Measurements from ENCODE around the gene OR51B4. TPM values are rescaled to one million over a fixed set of nuclear protein-coding genes. Genes with fewer than 3 reads are reported as not detected.
"Not testable (repeated sequence)": the region's sequence is repeated elsewhere in the genome, so short reads cannot be mapped to it uniquely, and the experiment has no call there.

The OR51B4 gene
- polyA plus RNA-seq, 12 donors: 0.33 TPM; not detected in 11

DNA sequence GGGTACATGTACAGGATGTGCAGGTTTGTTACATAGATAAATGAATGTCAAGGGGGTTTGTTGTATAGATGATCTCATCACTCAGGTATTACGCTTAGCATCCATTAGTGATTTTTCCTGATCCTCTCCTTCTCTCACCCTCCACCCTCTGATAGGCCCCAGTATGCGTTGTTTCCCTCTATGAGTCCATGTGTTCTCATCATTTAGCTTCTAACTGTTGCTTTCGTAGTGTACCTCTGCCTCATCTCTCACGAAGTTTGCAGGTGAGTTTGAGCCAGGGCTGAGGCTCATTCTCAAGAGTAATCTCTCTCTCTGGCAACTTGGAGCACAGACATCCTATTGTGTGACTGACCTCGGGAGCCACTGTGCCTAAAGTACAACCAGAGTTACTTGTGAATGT is 27.4 kb downstream of the OR51B4 start:
- no peak for DNase-seq

DNA sequence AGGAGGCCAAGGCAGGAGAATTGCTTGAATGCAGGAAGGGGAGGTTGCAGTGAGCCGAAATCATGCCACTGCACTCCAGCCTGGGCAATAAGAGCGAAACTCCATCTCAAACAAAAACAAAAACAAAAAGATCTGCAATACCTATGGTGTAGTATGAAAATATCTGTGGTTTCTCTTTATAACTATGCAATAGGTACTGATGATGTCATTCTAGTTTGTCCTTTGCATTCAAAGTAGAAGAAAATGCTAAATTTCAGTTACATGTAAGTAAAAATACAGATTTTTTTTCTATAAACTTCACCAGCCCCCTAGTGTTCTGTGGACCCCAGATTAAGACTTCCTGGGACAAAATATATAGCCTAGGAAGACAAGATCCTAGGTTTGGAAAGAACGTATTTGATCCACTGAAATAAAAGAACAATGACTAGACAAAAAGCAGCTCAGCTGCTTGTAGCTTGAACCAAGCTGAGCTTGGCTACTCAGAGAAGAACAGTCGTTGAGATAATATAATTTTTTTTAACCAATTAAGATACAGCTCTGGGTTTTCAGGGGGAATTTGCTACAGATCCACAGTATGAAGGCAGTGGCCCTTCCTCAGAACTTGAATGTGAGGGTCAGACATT is 29.2 kb downstream of the OR51B4 start:
- DNase-seq: no peak

DNA sequence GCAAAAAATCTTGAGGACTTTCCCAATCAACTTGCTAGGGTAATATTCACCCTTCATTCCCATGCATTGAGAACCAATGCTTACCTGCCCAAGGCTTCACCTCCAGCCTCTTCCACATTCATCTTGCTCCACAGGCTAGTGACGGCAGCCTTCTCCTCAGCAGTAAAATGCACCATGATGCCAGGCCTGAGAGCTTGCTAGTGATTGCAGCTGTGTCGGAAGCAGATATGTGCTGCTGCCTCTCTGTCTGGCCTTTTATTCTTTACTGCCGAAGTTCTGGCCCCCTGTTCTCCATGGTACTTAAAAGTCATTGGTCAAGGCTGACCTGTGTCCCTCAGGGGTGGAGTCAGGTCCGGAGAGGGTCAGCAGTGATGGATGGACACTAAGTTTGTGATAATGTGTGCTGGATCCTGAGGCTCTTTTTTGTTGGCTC is 32.0 kb downstream of the OR51B4 start, which contains the start of gene HBE1:
Gene HBE1, minus strand, starts transcription at position 231 of the 433 bp plus-strand sequence. Its CDS starts 55 bp downstream, at position 176.
- DNase-seq: no peak

DNA sequence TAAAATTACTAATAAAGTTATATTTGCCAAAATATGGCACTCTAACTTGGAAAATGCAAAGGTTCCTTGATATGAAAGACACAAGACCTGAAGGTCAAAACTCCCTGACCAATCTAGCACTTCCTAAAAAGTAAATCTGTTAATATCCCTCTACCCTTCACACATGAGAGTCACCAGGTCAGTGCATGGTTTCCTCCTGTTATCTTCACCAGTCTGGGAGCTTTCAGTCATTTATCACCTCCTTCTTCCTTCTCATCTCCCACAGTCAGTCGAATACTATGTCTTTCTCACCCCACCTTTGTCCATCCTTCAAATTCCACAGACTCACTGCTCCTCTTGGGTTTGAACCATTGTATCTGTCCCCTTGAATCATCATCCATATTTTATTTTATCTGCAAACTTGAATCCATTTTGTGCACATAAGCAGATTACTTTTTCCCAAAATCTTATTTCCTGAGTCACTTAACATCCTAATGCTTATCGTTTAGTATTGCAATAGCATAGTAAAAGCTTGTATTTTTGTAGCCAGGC is 34.6 kb downstream of the OR51B4 start:
- no peak for DNase-seq

DNA sequence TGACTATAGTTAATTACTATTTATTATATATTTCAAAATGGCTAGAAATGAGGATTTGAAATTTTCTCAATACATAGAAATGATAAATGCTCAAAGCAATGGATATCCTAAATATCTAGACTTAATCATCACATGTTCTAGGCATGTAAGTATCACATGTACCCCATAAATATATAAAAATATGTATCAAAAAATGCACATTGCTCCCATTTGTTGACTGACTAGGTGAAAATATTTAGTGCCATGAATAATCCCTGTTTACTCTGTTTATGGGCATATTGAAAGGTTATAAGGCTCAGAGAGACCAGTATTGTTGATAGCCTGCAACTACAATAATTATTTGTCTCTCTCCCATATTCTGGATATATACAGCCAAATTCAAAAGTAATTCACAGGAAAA is 35.1 kb downstream of the OR51B4 start:
- DNase-seq: no peak

DNA sequence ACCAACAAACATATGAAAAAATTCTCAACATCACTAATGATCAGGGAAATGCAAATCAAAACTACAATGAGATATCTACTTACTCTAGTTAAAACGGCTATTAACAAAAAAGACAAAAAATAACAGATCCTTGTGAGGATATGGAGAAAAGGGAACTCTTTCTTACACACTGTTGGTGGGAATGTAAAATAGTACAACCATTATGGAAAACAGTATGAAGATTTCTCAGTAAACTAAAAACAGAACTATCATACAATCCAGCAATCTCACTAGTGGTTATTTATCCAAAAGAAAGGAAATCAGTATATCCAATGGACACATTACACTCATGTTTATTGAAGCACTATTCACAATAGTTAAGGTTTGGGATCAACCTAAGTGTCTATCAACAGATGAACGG is 35.9 kb downstream of the OR51B4 start:
- DNase-seq: no peak

DNA sequence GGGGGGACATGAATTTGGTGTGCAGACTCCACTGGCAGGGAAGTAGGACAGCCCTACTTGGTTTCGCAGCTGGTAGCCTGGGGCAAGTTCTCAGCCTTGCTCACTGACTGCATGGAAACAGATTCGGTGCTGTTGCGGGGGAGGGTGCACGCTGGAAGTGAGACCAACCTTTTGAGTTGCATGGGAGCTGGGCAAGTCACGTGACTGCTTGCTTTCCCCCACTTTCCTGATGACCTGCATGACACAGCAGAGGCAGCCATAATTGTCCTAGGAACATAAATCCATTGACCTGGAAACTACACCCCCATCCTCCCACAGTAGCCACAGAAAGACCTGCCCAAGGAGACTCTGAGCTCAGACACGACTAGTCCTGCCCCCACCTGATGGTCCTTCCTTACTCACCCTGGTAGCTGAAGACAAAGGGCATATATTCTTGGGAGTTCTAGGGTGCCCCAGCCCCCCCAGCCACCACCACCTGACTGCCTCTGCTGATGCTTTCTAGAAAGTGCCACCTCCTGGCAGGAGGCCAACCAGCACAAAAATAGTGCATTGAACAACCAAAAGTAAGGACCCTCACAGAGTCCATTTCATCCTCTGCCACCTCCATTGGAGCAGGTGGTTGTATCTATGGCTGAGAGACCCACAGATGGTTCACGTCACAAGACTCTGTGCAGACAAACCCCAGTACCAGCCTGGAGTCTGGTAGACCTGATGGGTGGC is 43.0 kb downstream of the OR51B4 start:
- DNase-seq: no peak

DNA sequence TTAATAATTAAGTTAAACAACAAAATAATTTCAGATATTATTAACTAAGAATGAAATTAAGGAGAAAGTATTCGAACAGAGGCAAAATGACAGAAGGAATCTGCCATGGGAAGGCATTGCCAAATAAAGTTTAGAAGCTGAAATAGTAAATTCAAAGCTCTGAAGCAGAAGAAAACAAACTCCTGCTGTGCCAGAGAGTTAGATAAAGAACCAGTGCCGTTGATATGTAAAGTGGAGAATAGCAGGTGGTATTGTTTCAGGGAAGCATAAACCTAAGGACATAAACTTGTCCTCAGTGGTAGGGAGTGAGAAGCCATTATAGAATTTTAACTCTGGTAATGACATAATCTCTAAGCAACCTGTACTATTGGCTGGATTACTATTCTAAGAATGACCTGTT is 44.5 kb downstream of the OR51B4 start:
- no peak for DNase-seq

DNA sequence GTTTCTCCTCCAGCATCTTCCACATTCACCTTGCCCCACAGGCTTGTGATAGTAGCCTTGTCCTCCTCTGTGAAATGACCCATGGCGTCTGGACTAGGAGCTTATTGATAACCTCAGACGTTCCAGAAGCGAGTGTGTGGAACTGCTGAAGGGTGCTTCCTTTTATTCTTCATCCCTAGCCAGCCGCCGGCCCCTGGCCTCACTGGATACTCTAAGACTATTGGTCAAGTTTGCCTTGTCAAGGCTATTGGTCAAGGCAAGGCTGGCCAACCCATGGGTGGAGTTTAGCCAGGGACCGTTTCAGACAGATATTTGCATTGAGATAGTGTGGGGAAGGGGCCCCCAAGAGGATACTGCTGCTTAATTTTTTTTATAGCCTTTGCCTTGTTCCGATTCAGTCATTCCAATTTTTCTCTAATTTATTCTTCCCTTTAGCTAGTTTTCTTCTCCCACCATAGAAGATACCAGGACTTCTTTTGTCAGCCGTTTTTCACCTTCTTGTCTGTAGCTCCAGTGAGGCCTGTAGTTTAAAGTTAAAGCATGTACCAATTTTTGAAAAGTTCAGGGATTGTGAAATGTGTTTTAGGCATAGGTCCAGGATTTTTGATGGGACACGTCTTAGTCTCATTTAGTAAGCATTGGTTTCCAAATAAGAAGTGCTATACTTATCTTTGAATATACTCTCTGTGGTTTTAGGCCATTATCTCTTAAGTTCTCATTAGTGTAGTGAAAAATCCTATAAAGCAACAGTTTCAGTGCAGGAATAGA is 46.9 kb downstream of the OR51B4 start, which contains the start of gene HBG2:
Gene HBG2, minus strand, starts transcription at position 136 of the 768 bp plus-strand sequence. Its CDS starts 53 bp downstream, at position 83.
- not testable (repeated sequence) for DNase-seq

DNA sequence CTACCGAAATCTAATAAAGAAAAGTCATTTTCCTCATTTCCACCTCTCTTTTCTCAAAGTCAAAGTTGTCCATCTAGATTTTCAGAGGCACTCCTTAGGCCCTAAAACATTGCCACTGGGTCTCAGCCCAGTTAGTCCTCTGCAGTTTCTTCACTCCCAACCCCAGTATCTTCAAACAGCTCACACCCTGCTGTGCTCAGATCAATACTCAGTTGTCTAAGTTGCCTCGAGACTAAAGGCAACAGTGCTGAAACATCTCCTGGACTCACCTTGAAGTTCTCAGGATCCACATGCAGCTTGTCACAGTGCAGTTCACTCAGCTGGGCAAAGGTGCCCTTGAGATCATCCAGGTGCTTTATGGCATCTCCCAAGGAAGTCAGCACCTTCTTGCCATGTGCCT is 47.7 kb downstream of the OR51B4 start:
- DNase-seq: not testable (repeated sequence)

DNA sequence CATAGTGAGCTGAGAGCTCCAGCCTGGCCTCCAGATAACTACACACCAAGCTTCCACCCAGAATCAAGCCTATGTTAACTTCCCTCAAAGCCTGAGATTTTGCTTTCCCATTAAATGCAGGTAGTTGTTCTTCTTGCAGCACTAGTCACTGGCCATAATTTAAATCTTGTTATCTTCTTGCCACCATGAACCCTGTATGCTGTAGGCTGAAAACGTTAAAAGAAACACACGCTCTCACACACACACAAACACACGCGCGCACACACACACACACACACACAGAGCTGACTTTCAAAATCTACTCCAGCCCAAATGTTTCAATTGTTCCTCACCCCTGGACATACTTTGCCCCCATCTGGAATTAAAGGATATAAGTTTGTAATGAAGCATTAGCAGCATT is 48.3 kb downstream of the OR51B4 start:
- DNase-seq: not testable (repeated sequence)

DNA sequence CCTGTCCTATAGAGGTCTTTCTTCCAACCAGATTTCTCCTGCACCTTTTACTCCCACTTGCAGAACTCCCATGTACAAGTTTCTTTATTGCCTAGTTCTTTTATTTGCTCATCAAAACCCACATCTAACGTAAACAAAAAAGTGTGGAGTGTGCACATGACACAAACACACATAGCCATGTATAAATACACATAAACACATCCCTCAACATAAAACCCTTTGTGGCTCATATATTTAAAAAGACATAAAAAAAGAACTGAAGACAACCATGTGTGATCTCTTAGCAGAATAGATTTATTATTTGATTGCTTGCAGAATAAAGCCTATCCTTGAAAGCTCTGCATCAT is 48.9 kb downstream of the OR51B4 start:
- DNase-seq: no peak

DNA sequence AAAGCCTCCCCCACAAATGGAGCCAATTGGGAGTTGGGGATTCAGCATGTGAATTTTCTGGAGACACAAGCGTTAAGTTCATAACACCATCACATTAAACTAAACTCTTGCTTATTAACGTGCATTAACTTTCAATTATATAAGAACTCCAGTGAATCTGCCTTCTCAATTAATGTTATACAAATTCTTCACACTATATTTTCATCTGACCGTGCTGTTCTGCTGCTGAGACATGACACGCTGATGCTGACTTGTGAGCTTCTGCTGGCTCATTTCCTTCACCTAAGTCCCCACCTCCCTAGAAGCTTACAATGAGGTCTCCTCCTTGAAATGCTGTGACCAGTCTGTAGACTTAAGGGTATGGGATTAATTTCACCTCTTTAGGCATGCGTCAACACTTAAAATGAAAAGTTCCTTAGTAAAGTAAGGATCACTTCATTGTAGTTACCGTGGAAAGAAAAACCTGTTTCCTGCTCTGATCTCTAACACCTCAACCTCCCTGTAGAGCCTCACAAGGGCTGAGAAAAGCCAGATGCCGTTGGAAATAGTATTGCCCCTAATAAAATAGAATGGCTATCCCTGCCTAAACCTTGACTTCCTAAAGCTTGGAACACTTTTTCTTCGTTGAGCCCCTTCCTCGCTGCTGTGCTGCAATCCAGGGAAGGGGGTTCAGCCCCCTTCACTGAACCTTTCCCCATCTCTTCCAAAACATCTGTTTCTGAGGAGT is 49.4 kb downstream of the OR51B4 start:
- no peak for DNase-seq

DNA sequence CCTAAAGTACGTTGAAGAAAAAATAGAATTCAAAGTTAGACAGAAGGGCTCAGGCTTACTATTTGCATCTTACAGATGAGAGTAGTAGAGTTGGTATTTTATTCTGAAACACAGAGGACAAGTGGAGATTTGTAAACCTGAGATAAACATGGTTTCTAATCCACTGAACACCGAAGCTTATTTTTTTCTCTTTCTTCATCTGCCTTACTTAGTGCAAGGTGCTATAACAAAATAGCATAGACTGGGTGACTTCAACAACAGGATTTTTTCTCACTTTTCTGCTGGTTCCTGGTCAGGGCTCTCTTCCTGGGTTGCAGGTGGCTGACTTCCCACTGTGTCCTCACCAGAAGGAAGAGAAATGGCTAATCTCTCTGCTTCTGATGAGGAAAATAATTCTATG is 50.0 kb downstream of the OR51B4 start:
- no peak for DNase-seq

Other genes starting within 250 kb of the OR51B4 start
- gene OR52E2, start 242.3 kb downstream of the OR51B4 start, polyA plus RNA-seq (ENCODE audit: insufficient read length in 12 of 12): not detected
- gene OR52E1, start 232.4 kb downstream of the OR51B4 start, polyA plus RNA-seq (ENCODE audit: insufficient read length in 12 of 12): not detected
- not detected for gene OR52A5, start 163.6 kb downstream of the OR51B4 start, polyA plus RNA-seq (ENCODE audit: insufficient read length in 12 of 12)
- under 1 TPM in 6 of 12 donors, not detected in 6; 0.01 to 0.03 (median 0.02) TPM for gene OR52A1, start 147.2 kb downstream of the OR51B4 start, polyA plus RNA-seq (ENCODE audit: insufficient read length in 12 of 12)
- not detected for gene OR51V1, start 101.3 kb downstream of the OR51B4 start, polyA plus RNA-seq (ENCODE audit: insufficient read length in 12 of 12)
- gene HBB, start 74.9 kb downstream of the OR51B4 start, polyA plus RNA-seq (ENCODE audit: insufficient read length in 12 of 12): 1,000 to 10,000 TPM in 2 of 12 donors, 100 to 1,000 TPM in 9, not detected in 1; 100 to 1,375 (median 373) TPM
- under 1 TPM in 7 of 12 donors, not detected in 5; 0.25 to 0.80 (median 0.38) TPM for gene HBD, start 67.5 kb downstream of the OR51B4 start, polyA plus RNA-seq (ENCODE audit: insufficient read length in 12 of 12)
- gene HBG1, start 52.1 kb downstream of the OR51B4 start, polyA plus RNA-seq (ENCODE audit: insufficient read length in 12 of 12): 1,000 to 10,000 TPM in 2 of 12 donors, 100 to 1,000 TPM in 3, 10 to 100 TPM in 2, 1 to 10 TPM in 4, not detected in 1; 4.2 to 8,722 (median 70.4) TPM
- over 10,000 TPM in 2 of 12 donors, 1,000 to 10,000 TPM in 9, 100 to 1,000 TPM in 1; 964 to 18,217 (median 4,493) TPM for gene HBG2, start 47.2 kb downstream of the OR51B4 start, polyA plus RNA-seq (ENCODE audit: insufficient read length in 12 of 12)
- 10 to 100 TPM in 7 of 12 donors, 1 to 10 TPM in 4, not detected in 1; 1.4 to 85.4 (median 19.9) TPM for gene HBE1, start 32.0 kb downstream of the OR51B4 start, polyA plus RNA-seq (ENCODE audit: insufficient read length in 12 of 12)
- not detected for gene OR51B2, start 22.4 kb upstream of the OR51B4 start, polyA plus RNA-seq (ENCODE audit: insufficient read length in 12 of 12)
- gene OR51B5, start 41.6 kb upstream of the OR51B4 start, polyA plus RNA-seq (ENCODE audit: insufficient read length in 12 of 12): under 1 TPM in 6 of 12 donors, not detected in 6; 0.14 to 0.37 (median 0.19) TPM
- not detected for gene OR51B6, start 49.6 kb upstream of the OR51B4 start, polyA plus RNA-seq (ENCODE audit: insufficient read length in 12 of 12)
- not detected for gene OR51M1, start 81.9 kb upstream of the OR51B4 start, polyA plus RNA-seq (ENCODE audit: insufficient read length in 12 of 12)
- gene OR51Q1, start 120.2 kb upstream of the OR51B4 start, polyA plus RNA-seq (ENCODE audit: insufficient read length in 12 of 12): not detected
- not detected for gene OR51I1, start 139.6 kb upstream of the OR51B4 start, polyA plus RNA-seq (ENCODE audit: insufficient read length in 12 of 12)
- not detected for gene OR51I2, start 147.4 kb upstream of the OR51B4 start, polyA plus RNA-seq (ENCODE audit: insufficient read length in 12 of 12)
- not detected for gene OR52D1, start 186.7 kb upstream of the OR51B4 start, polyA plus RNA-seq (ENCODE audit: insufficient read length in 12 of 12)
- gene UBQLN3, start 208.0 kb upstream of the OR51B4 start, polyA plus RNA-seq (ENCODE audit: insufficient read length in 12 of 12): not detected
- under 1 TPM in 10 of 12 donors, not detected in 2; 0.11 to 0.77 (median 0.17) TPM for gene UBQLNL, start 214.8 kb upstream of the OR51B4 start, polyA plus RNA-seq (ENCODE audit: insufficient read length in 12 of 12)
- under 1 TPM in 1 of 12 donors, not detected in 11; 0.29 TPM for gene OR52H1, start 246.6 kb upstream of the OR51B4 start, polyA plus RNA-seq (ENCODE audit: insufficient read length in 12 of 12)

Data from muscle of arm (tissue), 12 donors.